GM21423 (cell line): ENCODE data around the gene ITGA4.

ENCODE experiments used
- ATAC-seq: cut with Tn5 transposase; IDR thresholded peaks from one replicate; pipeline ENCODE4 v1.9.1; 2021; ENCODE audit warnings: mild to moderate bottlenecking, moderate library complexity; ENCODE audit not compliant: unreplicated experiment

ITGA4 gene

GRCh38 chr2:181457741-181458425 lies 697 bp downstream of the ITGA4 start:
- ATAC-seq: peak; percentile 19

- no peak for ATAC-seq
These were observed 1.7 kb downstream of the ITGA4 start for GRCh38 chr2:181458871-181459270.

GRCh38 chr2:181459621-181460021 lies 2.4 kb downstream of the ITGA4 start:
- no peak for ATAC-seq

GRCh38 chr2:181461056-181461997 lies 4.1 kb downstream of the ITGA4 start:
- ATAC-seq: no peak

GRCh38 chr2:181462033-181462432 lies 4.8 kb downstream of the ITGA4 start:
- ATAC-seq: peak; percentile 39

GRCh38 chr2:181463588-181463987 lies 6.4 kb downstream of the ITGA4 start:
- no peak for ATAC-seq

GRCh38 chr2:181464966-181465365 lies 7.8 kb downstream of the ITGA4 start:
- no peak for ATAC-seq

- no peak for ATAC-seq
These were observed 8.6 kb downstream of the ITGA4 start for GRCh38 chr2:181465676-181466375.

GRCh38 chr2:181466661-181467576 lies 9.7 kb downstream of the ITGA4 start:
- ATAC-seq: no peak

- no peak for ATAC-seq
These were observed 11.0 kb downstream of the ITGA4 start for GRCh38 chr2:181467966-181468707.

GRCh38 chr2:181468811-181469210 lies 11.6 kb downstream of the ITGA4 start:
- no peak for ATAC-seq

- no peak for ATAC-seq
These were observed 14.0 kb downstream of the ITGA4 start for GRCh38 chr2:181471226-181471625.

- ATAC-seq: no peak
These were observed 14.6 kb downstream of the ITGA4 start for GRCh38 chr2:181471783-181472182.

GRCh38 chr2:181472990-181473389 lies 15.8 kb downstream of the ITGA4 start:
- no peak for ATAC-seq

GRCh38 chr2:181474222-181474881 lies 17.2 kb downstream of the ITGA4 start:
- no peak for ATAC-seq

- no peak for ATAC-seq
These were observed 26.0 kb downstream of the ITGA4 start for GRCh38 chr2:181483211-181483610.

- no peak for ATAC-seq
These were observed 26.7 kb downstream of the ITGA4 start for GRCh38 chr2:181483876-181484275.

- ATAC-seq: no peak
These were observed 27.9 kb downstream of the ITGA4 start for GRCh38 chr2:181484851-181485637.

GRCh38 chr2:181485638-181485946 lies 28.4 kb downstream of the ITGA4 start:
- ATAC-seq: no peak
